IPS-18a (cell line): ENCODE data around the gene SYT5.

Experiments used
- H3K27ac ChIP-seq: one replicate; pipeline ENCODE4 v1.5.1; 2013; ENCODE audit warnings: low read length
- H3K27me3 ChIP-seq: one replicate; pipeline ENCODE4 v1.6.1; 2013; ENCODE audit warnings: mild to moderate bottlenecking, low read length; ENCODE audit not compliant: control insufficient read depth, insufficient read depth
- H3K36me3 ChIP-seq: one replicate; pipeline ENCODE4 v1.6.1; 2013; ENCODE audit warnings: low read depth, low read length; ENCODE audit not compliant: control insufficient read depth
- H3K4me1 ChIP-seq: one replicate; pipeline ENCODE4 v1.6.1; 2013; ENCODE audit warnings: low read depth, low read length; ENCODE audit not compliant: control insufficient read depth
- H3K4me3 ChIP-seq: one replicate; pipeline ENCODE4 v1.5.1; 2013; ENCODE audit warnings: low read length
- H3K9ac ChIP-seq: one replicate; pipeline ENCODE4 v1.6.1; 2013; ENCODE audit warnings: mild to moderate bottlenecking, low read length, moderate library complexity
- H3K9me3 ChIP-seq: one replicate; pipeline ENCODE4 v1.6.1; 2013; ENCODE audit warnings: low read depth, low read length; ENCODE audit not compliant: control insufficient read depth

SYT5 gene

DNA sequence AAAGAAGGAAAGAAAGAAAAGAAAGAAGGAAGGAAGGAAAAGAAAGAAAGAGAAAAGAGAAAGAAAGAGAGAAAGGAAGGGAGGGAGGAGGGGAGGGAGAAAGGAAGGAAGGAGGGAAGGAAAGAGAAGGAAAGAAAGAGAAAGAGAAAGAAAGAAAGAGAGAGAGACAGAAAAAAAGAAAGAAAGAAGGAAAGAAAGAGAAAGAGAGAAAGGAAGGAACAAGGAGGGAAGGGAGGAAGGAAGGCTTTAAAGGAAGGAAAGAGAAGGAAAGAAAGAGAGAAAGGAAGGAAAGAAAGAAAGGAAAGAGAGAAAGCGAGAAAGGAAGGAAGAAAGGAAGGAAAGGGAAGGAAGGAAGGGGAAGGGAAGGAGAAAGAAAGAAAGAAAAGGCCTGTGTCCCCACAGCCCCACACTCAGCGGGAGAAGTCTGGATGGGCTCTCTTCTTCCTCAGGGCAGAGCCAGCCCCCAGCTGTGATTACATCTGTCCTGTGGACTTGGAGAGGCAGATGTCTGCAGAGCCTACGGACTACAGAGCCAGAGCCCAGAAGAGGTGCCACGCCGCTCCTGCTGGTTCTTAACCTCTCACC, 19.6 kb upstream of the SYT5 start:
- Histone ChIP-seq H3K27me3 (peaks cover 10% of the 10 kb centered on the region), H3K4me3 (no peak overlapping the region), H3K9ac (no peak overlapping the region), H3K36me3 (no peaks in the 10 kb centered on the region), H3K4me1 (no peaks in the 10 kb centered on the region), H3K27ac (no peak overlapping the region), H3K9me3 (no peaks in the 10 kb centered on the region)

DNA sequence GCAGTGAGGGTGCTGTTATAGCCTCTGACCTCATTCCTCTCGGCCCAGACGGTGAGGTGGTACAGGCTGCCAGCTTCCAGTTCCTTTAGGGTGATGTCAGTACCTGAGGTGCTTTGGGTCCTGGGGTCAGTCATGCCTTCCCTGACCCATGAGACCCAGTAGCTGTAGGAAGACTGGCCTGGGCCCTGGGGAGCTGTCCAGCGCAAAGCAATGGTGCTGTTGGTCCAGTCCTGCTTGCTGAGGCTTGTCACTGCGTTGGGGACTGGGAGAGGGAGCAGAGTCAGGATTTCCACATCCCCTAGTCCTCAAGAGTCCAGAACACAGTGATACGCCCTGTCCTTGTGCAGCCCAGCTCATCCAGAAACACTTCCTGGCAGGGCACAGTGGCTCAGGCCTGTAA, 18.6 kb upstream of the SYT5 start:
- H3K27me3 ChIP-seq, result peaks cover 10% of the 10 kb centered on the region
- no peak overlapping the region for H3K9ac ChIP-seq
- no peaks in the 10 kb centered on the region for H3K9me3 ChIP-seq
- no peaks in the 10 kb centered on the region for H3K36me3 ChIP-seq
- no peaks in the 10 kb centered on the region for H3K4me1 ChIP-seq
- H3K27ac ChIP-seq, result no peak overlapping the region
- H3K4me3 ChIP-seq, result no peak overlapping the region

DNA sequence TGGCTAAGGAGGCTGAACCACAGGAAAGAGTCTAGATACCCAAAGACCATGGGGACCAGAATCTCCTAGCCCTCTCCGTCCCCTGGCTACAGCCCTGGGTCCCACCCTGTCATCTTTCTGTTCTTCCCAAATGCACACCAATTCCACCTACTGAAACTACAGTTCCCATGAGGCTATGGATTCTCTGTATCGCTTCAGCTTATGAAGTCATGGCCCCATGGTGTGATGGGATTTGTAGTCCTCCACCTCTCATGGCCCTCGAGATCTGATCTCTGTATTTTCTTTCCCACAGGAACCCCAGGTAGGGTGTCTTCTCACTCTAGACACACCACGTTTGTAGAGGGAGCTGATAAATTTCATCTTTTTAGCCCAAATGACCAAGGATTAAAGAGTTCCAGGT, 17.4 kb upstream of the SYT5 start:
- Histone ChIP-seq H3K36me3 (no peaks in the 10 kb centered on the region), H3K27me3 (peaks cover 10% of the 10 kb centered on the region), H3K9ac (no peak overlapping the region), H3K9me3 (no peaks in the 10 kb centered on the region), H3K4me3 (no peak overlapping the region), H3K4me1 (no peaks in the 10 kb centered on the region), H3K27ac (no peak overlapping the region)

DNA sequence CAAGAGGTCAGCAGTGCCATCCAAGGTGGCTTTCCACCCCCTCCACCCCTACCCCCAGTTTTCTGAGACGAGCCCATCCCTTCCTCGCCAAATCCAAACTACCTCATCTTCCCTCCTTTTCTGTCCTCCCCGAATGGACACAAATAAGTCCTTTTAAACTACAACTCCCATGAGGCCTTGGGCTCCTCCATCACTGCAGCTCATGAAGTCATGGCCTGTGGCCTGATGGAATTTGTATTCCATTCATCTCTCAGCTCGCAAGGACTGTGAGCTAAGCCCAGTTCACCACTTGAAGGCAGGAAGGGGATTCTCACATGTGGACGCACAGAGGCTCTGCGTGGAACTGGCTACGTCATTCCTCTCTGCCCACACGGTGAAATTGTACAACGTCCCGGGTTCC, 16.7 kb upstream of the SYT5 start:
- no peaks in the 10 kb centered on the region for H3K36me3 ChIP-seq
- H3K27ac ChIP-seq, result no peak overlapping the region
- H3K9ac ChIP-seq, result no peak overlapping the region
- H3K27me3 ChIP-seq, result peaks cover 10% of the 10 kb centered on the region
- H3K4me3 ChIP-seq, result no peak overlapping the region
- H3K9me3 ChIP-seq, result no peaks in the 10 kb centered on the region
- H3K4me1 ChIP-seq, result no peaks in the 10 kb centered on the region

DNA sequence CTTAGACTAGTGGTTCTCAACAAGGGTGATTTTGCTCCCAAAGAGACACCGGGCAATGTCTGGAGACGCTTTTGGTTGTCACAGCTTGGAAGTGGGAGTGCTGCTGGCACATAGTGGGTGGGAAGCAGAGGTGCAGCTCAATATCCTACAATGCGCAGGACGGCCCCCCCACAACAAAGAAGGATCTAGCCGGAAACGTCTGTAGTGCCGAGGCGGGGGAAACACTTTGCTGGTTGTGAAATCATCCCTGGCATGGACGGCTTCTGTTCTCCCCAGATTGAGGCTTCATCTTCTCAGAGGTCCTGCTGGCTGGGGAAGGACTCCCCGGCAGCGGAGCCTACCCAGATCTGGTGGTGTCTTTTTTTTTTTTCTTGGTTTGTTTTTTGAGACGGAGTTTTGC, 13.4 kb upstream of the SYT5 start:
- Histone ChIP-seq H3K9ac (no peak overlapping the region), H3K27ac (no peak overlapping the region), H3K4me3 (no peak overlapping the region), H3K27me3 (no peaks in the 10 kb centered on the region), H3K4me1 (no peaks in the 10 kb centered on the region), H3K36me3 (no peaks in the 10 kb centered on the region), H3K9me3 (no peaks in the 10 kb centered on the region)

DNA sequence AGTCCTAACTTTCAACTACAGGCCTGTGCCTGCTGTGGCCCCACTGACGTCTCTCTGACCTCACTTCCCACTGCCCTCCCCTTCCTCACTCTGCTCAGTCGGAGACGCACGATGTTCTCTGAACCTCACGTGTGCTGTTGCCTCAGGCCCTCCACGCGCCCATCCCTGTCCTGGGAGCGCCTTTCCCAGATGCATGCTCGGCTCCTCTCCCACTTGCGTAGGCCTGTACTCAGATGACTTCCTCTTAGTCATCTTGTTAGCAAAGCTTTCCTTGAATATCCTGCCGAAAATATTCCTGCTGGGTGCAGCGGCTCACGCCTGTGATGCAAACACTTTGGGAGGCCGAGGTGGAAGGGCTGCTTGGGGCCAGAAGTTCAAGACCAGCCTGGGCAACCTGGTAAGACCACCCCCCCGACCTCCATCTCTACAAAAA, 9.3 kb upstream of the SYT5 start:
- Histone ChIP-seq H3K27ac (no peak overlapping the region), H3K36me3 (no peaks in the 10 kb centered on the region), H3K9ac (no peak overlapping the region), H3K9me3 (no peaks in the 10 kb centered on the region), H3K4me3 (no peak overlapping the region), H3K27me3 (no peaks in the 10 kb centered on the region), H3K4me1 (no peaks in the 10 kb centered on the region)

DNA sequence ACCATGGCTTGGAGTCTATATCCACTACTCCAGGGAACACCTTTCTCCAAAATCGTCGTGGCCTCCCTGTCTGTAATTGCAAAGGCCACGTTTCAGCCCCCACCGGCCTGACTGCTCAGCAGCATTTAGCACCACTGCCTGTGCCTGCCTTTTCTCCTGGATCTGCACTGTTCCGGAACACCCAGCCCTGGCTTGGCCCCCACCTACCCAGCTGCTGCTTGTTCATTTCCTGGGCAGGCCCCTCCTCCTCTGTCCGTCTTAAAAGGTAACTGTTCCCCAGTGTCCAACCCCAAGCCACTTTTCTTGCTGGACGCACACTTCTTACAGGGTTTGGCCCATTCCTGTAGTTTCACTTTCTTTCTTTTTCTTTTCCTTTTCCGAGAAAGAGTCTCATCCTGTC, 8.5 kb upstream of the SYT5 start:
- Histone ChIP-seq H3K27ac (no peak overlapping the region), H3K4me3 (no peak overlapping the region), H3K36me3 (no peaks in the 10 kb centered on the region), H3K9me3 (no peaks in the 10 kb centered on the region), H3K9ac (no peak overlapping the region), H3K27me3 (peaks cover 3% of the 10 kb centered on the region), H3K4me1 (no peaks in the 10 kb centered on the region)

DNA sequence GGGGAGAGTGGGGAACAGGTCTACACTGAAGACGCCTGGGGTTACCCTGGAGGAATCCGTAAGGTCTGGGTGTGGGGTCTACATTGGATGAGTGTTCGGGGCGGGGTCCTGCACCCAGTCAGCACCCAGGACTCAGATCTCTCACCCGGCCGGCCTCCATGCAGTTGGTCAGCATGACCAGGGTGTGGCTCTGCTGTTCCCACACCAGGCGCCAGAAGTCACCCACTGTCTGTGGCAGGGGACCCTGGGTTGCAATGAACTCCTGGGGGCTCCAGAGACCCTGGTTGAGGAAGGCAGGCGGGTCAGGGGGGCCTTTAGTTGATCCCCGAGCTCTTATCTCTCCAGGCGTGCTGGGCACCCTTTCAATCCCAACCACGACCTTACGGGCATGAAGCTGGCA, 6.0 kb upstream of the SYT5 start:
- Histone ChIP-seq H3K27me3 (peaks cover 25% of the 10 kb centered on the region), H3K36me3 (no peaks in the 10 kb centered on the region), H3K27ac (no peak overlapping the region), H3K4me3 (no peak overlapping the region), H3K9ac (no peak overlapping the region), H3K4me1 (no peaks in the 10 kb centered on the region), H3K9me3 (no peaks in the 10 kb centered on the region)

DNA sequence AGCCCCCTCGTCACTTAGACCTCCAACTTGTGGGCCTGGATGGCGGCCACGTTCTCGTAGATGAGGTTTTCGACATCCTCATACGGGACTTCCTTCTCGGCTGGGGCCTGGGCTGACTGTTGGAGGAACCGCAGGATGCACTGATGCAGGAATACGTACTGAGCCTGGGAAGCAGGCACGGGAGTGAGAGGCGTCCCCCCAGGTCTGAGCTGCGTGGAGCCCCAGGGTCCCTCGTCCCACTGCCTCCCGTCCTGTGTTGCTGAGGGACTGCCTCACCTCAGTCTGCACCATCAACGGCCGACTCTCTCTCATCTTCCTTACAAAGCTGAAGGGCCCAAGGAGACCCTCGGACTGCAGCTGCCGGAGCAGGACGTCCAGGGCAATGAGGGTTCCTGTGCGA, 1.7 kb upstream of the SYT5 start:
- no peak overlapping the region for H3K4me3 ChIP-seq
- H3K9ac ChIP-seq, result no peak overlapping the region
- no peaks in the 10 kb centered on the region for H3K36me3 ChIP-seq
- H3K27ac ChIP-seq, result no peak overlapping the region
- H3K4me1 ChIP-seq, result peaks cover 5% of the 10 kb centered on the region
- H3K9me3 ChIP-seq, result no peaks in the 10 kb centered on the region
- peaks cover 49% of the 10 kb centered on the region for H3K27me3 ChIP-seq

DNA sequence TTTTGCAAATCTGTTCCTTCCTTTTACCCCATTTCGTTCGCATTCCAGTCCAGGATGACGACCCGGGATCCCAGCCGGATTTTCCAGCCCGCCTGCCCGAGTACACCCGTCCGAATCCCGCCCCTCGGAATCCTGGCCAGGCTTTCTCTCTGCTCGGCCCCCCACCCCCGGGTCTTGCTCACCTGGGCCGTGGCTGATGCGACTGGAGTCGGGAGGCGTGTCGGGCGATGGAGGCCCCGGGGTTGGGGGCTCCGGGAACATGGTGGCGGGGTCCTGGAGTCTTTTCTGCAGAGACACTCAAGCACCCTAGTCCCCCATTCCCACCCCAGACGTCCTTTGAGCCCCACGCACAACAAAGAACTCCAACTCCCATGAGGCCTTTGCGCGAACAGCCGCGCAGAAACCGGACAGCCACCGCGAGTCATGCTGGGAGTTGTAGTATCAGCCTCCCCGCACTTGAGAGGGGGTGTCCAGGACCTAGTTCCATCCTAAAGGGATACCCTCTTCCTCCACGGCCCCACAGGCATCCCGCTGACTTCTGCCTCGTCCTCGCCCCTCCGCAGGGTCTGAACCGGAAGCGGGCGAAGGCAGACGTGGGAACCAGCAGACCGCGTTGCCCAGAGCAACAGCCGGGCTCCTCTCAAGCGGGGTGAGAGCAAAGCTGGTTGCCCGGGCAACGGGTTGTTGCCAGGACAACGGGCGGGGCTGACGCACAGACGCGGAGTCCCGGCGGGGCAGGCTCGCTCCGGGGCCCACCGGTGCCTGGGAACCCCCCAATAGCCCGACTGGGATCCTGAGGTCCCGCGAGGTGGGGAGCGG, 1.1 kb downstream of the SYT5 start:
- no peak overlapping the region for H3K27ac ChIP-seq
- peak overlapping the region; percentile 64 for H3K4me3 ChIP-seq
- no peaks in the 10 kb centered on the region for H3K36me3 ChIP-seq
- no peaks in the 10 kb centered on the region for H3K9me3 ChIP-seq
- H3K9ac ChIP-seq, result peak overlapping the region; percentile 21
- H3K4me1 ChIP-seq, result peaks cover 8% of the 10 kb centered on the region
- peaks cover 76% of the 10 kb centered on the region for H3K27me3 ChIP-seq

DNA sequence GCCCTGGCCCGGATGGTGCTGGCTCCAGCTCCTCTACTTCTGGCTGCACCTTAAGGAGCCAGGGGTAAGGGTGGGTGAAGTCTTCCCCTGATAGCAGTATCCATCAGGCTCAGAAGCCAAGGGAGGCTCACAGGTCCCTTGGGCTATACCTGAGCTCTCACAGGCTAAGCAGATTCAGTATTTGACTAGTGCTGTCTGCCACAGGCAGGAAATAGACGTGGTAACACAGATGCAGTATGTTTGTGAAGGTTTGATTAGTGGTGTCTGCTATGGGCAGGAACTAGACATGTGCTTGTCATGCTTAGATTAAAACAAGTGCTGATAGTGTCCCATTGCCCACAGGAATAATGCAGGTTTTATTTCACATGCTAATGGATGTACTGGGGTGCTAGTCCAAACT, 4.0 kb downstream of the SYT5 start:
- no peak overlapping the region for H3K27ac ChIP-seq
- peaks cover 17% of the 10 kb centered on the region for H3K4me1 ChIP-seq
- H3K27me3 ChIP-seq, result peaks cover 79% of the 10 kb centered on the region
- H3K9me3 ChIP-seq, result no peaks in the 10 kb centered on the region
- no peaks in the 10 kb centered on the region for H3K36me3 ChIP-seq
- H3K4me3 ChIP-seq, result no peak overlapping the region
- no peak overlapping the region for H3K9ac ChIP-seq
